ENCODE results near the gene GPR45. TPM values are rescaled to one million over a fixed set of nuclear protein-coding genes. Genes with fewer than 3 reads are reported as not detected.
A peak's percentile ranks its signal among the peaks of the same experiment; 100 is the strongest.

GPR45 gene
- total RNA-seq, 1 donor from 2014 or later, result not detected

DNA sequence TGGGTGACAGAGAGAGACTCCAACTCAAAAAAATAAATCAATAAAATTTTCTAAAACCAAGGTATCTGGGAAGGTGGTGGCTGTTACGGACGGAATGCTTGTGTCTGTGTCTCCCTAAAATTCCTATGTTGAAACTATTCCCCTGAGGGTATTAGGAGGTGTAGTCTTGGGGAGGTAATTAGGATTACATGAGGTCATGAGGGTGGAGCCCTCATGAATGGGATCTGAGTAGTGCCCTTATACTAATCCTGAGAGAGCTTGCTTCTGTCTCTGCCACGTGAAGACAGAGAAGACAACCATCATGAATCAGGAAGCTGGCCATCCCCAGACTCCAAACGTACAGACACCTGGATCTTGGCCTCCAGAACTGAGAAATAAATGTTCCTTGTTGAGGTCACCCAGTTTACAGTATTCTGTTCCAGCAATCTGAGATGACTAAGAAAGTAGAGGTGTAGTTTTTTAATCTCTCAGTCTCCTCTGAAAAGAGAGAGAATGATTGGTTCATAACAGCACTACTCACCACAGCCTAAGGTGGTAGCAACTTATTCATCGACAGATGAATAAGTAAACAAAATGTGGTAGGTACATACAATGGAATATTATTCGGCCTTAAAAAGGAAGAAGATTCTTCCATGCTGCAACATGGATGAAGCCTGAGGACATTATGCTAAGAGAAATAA lies 49.6 kb downstream of the GPR45 start:
- TF ChIP-seq, protein P1, sequence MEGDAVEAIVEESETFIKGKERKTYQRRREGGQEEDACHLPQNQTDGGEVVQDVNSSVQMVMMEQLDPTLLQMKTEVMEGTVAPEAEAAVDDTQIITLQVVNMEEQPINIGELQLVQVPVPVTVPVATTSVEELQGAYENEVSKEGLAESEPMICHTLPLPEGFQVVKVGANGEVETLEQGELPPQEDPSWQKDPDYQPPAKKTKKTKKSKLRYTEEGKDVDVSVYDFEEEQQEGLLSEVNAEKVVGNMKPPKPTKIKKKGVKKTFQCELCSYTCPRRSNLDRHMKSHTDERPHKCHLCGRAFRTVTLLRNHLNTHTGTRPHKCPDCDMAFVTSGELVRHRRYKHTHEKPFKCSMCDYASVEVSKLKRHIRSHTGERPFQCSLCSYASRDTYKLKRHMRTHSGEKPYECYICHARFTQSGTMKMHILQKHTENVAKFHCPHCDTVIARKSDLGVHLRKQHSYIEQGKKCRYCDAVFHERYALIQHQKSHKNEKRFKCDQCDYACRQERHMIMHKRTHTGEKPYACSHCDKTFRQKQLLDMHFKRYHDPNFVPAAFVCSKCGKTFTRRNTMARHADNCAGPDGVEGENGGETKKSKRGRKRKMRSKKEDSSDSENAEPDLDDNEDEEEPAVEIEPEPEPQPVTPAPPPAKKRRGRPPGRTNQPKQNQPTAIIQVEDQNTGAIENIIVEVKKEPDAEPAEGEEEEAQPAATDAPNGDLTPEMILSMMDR (IDR thresholded peaks at IDR 0.05; ENCODE audit: insufficient read depth, low read depth, low read length), result no peak
- TF ChIP-seq EZH2 (IDR thresholded peaks at IDR 0.05; ENCODE audit: insufficient read depth, low read length), result no peak
- Histone ChIP-seq H4K20me1 (ENCODE audit: insufficient read depth, low read length) (peaks cover 5% of the 10 kb centered on the region), H3K4me2 (ENCODE audit: low read length) (no peak overlapping the region), H3K4me1 (ENCODE audit: insufficient read depth, low read length) (no peaks in the 10 kb centered on the region), H3K79me2 (ENCODE audit: insufficient read depth, low read length) (no peaks in the 10 kb centered on the region), H2AFZ (ENCODE audit: low read depth, low read length) (no peak overlapping the region), H3K4me3 (ENCODE audit: insufficient read depth, low read depth, low read length) (no peak overlapping the region), H3K27me3 (ENCODE audit: insufficient read depth, low read length) (no peaks in the 10 kb centered on the region), H3K36me3 (ENCODE audit: insufficient read depth, low read length) (peaks cover 4% of the 10 kb centered on the region), H3K27ac (ENCODE audit: low read depth, low read length) (no peak overlapping the region), H3K9me3 (ENCODE audit: insufficient read depth, low read depth, low read length) (no peaks in the 10 kb centered on the region), H3K9ac (ENCODE audit: low read length) (no peak overlapping the region)
- Mint-ChIP-seq H3K27me3 (ENCODE audit: low read depth, unreplicated experiment) (no peaks in the 10 kb centered on the region), H3K4me1 (ENCODE audit: low read depth, unreplicated experiment) (peaks cover 26% of the 10 kb centered on the region), H3K4me3 (ENCODE audit: unreplicated experiment) (no peak overlapping the region), H3K9me3 (ENCODE audit: unreplicated experiment) (no peaks in the 10 kb centered on the region), H3K36me3 (ENCODE audit: low read depth, unreplicated experiment) (peaks cover 6% of the 10 kb centered on the region), H3K27ac (ENCODE audit: unreplicated experiment) (no peak overlapping the region)
- FAIRE-seq (no peak), DNase-seq (ENCODE audit: low read depth) (no peak)

DNA sequence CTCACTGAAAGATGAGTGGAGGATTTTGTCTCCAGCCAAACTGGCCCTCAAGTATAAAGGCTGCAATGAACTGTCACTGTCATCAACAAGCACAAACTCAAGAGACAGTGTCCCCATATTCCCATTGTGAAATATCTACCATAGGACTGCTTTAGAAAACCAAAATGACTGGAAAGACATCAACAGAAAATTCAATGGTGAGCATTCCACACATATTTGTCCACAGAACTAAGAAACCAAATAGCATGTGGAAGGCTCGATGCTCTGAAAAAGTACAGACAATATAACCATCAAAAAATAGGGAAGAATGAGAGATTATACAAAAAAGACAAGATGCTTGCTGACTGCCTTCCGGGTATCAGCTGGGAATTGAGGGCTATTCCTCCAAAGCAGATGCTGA lies 50.4 kb downstream of the GPR45 start:
- no peaks in the 10 kb centered on the region for H3K79me2 ChIP-seq (ENCODE audit: insufficient read depth, low read length)
- H3K4me2 ChIP-seq (ENCODE audit: low read length), result no peak overlapping the region
- peaks cover 4% of the 10 kb centered on the region for H3K36me3 Mint-ChIP-seq (ENCODE audit: low read depth, unreplicated experiment)
- no peak for TF ChIP-seq EZH2 (IDR thresholded peaks at IDR 0.05; ENCODE audit: insufficient read depth, low read length)
- TF ChIP-seq, protein P1 (IDR thresholded peaks at IDR 0.05; ENCODE audit: insufficient read depth, low read depth, low read length), result no peak
- DNase-seq (ENCODE audit: low read depth), result peak; percentile 10
- H3K4me3 Mint-ChIP-seq (ENCODE audit: unreplicated experiment), result no peak overlapping the region
- no peak overlapping the region for H3K4me3 ChIP-seq (ENCODE audit: insufficient read depth, low read depth, low read length)
- peaks cover 5% of the 10 kb centered on the region for H4K20me1 ChIP-seq (ENCODE audit: insufficient read depth, low read length)
- H3K4me1 Mint-ChIP-seq (ENCODE audit: low read depth, unreplicated experiment), result peaks cover 31% of the 10 kb centered on the region
- no peak overlapping the region for H3K27ac Mint-ChIP-seq (ENCODE audit: unreplicated experiment)
- H3K27me3 Mint-ChIP-seq (ENCODE audit: low read depth, unreplicated experiment), result no peaks in the 10 kb centered on the region
- H3K27me3 ChIP-seq (ENCODE audit: insufficient read depth, low read length), result no peaks in the 10 kb centered on the region
- no peaks in the 10 kb centered on the region for H3K9me3 Mint-ChIP-seq (ENCODE audit: unreplicated experiment)
- no peak overlapping the region for H2AFZ ChIP-seq (ENCODE audit: low read depth, low read length)
- no peaks in the 10 kb centered on the region for H3K9me3 ChIP-seq (ENCODE audit: insufficient read depth, low read depth, low read length)
- H3K9ac ChIP-seq (ENCODE audit: low read length), result no peak overlapping the region
- peaks cover 6% of the 10 kb centered on the region for H3K36me3 ChIP-seq (ENCODE audit: insufficient read depth, low read length)
- H3K4me1 ChIP-seq (ENCODE audit: insufficient read depth, low read length), result no peaks in the 10 kb centered on the region
- FAIRE-seq, result no peak
- H3K27ac ChIP-seq (ENCODE audit: low read depth, low read length), result no peak overlapping the region

Other genes starting within 250 kb of the GPR45 start
- 28.6 and 32.3 TPM in 2 replicates for gene MRPS9, start 203.7 kb upstream of the GPR45 start, total RNA-seq
- gene TGFBRAP1, start 88.0 kb downstream of the GPR45 start, total RNA-seq, result 25.1 and 26.1 TPM in 2 replicates
- 21.6 and 22.6 TPM in 2 replicates for gene C2orf49, start 95.8 kb downstream of the GPR45 start, total RNA-seq
- 104 and 115 TPM in 2 replicates for gene FHL2, start 157.3 kb downstream of the GPR45 start, total RNA-seq